ENCODE data around the gene SVOPL.

GRCh38 chr7:138565451-138566114, 135.6 kb downstream of the SVOPL start:
- no peak for TF ChIP-seq CTCF (IDR thresholded peaks at IDR 0.05)
- no peak for TF ChIP-seq POLR2A (IDR thresholded peaks at IDR 0.05)

Data from breast epithelium (tissue), 3 donors.